Lung (tissue), 12 donors: ENCODE measurements around the gene FASN. TPM values are rescaled to one million over a fixed set of nuclear protein-coding genes. Genes with fewer than 3 reads are reported as not detected.
A peak's percentile ranks its signal among the peaks of the same experiment; 100 is the strongest.

ENCODE experiments used
- ATAC-seq: fragments of 200-7000 bp; cut with Tn5 transposase; one replicate; pipeline ENCODE4 v1.9.1; 2020; ENCODE audit warnings: moderate number of reproducible peaks; ENCODE audit not compliant: insufficient read depth, low FRiP score
- DNase-seq, 3 donors: peaks; one replicate each; pipeline ENCODE4 v3.0.0-alpha.2; 2013 to 2017
- H3K27ac ChIP-seq, 2 donors: one replicate each; pipeline ENCODE4 v1.5.1; 2013; ENCODE audit warnings: mild to moderate bottlenecking in 2 of 2, moderate library complexity in 2 of 2, control low read depth in 1 of 2, inconsistent platforms in 1 of 2, low read depth in 1 of 2, low read length in 1 of 2
- H3K27me3 ChIP-seq, 3 donors: one replicate each; pipeline ENCODE4 v1.5.1; 2013; ENCODE audit warnings: low read length in 2 of 3; ENCODE audit not compliant: control insufficient read depth in 3 of 3, insufficient read depth in 3 of 3
- H3K36me3 ChIP-seq, 4 donors: one replicate each; pipeline ENCODE4 v1.5.1; 2013; ENCODE audit warnings: low read length in 4 of 4, mild to moderate bottlenecking in 1 of 4, moderate library complexity in 1 of 4; ENCODE audit not compliant: control insufficient read depth in 4 of 4, insufficient read depth in 4 of 4
- H3K4me1 ChIP-seq, 5 donors: one replicate each; pipeline ENCODE4 v1.5.1; 2013; ENCODE audit warnings: low read length in 5 of 5, mild to moderate bottlenecking in 2 of 5, moderate library complexity in 1 of 5; ENCODE audit not compliant: control insufficient read depth in 5 of 5, insufficient read depth in 5 of 5
- H3K4me3 ChIP-seq: one replicate; pipeline ENCODE4 v1.5.1; 2013; ENCODE audit warnings: mild to moderate bottlenecking, control low read depth, moderate library complexity
- H3K9ac ChIP-seq, 2 donors: one replicate each; pipeline ENCODE4 v1.5.1; 2013; ENCODE audit warnings: low read length in 2 of 2, control low read depth in 1 of 2; ENCODE audit not compliant: insufficient read depth in 1 of 2
- H3K9me3 ChIP-seq, 4 donors: one replicate each; pipeline ENCODE4 v1.5.1; 2013; ENCODE audit warnings: low read length in 3 of 4, mild to moderate bottlenecking in 1 of 4, moderate library complexity in 1 of 4; ENCODE audit not compliant: control insufficient read depth in 4 of 4, insufficient read depth in 3 of 4
- WGBS, 2 donors: extraction: QIAGEN DNeasy Blood & Tissue Kit; methylation state at CpG; one replicate each; pipeline ENCODE4 v1.1.7; 2013; 5-methylcytosine and 5-hydroxymethylcytosine counted together
- polyA plus RNA-seq, 2 donors: library from polyadenylated mRNA; stranded (reverse); fragments of 200-250 nt; gene quantifications; one replicate each; pipeline ENCODE4 v1.2.1, GENCODE V29; 2013
- total RNA-seq, 2 donors: library from RNA; depleted of rRNA in 1 of 2; stranded (reverse); fragments of >200 nt in 1 of 2; gene quantifications; one replicate each; pipeline ENCODE4 v1.2.1, GENCODE V29; 2014 to 2021
- TF ChIP-seq, protein P1 (sequence below): IDR thresholded peaks from 2 replicates; pipeline ENCODE4 v1.5.1; 2012; ENCODE audit warnings: mild to moderate bottlenecking; ENCODE audit errors: control extremely low read depth, extremely low read depth
- donor health status: control.
- donor health status: control.
- donor health status: Bipolar disorder and iron deficiency.
- donor health status: healthy.
- donor health status: DM: yes; HTN: yes; CAD: no.

Gene FASN
- total and polyA plus RNA-seq, 4 donors: 46.2 to 604 (median 212) TPM

DNA sequence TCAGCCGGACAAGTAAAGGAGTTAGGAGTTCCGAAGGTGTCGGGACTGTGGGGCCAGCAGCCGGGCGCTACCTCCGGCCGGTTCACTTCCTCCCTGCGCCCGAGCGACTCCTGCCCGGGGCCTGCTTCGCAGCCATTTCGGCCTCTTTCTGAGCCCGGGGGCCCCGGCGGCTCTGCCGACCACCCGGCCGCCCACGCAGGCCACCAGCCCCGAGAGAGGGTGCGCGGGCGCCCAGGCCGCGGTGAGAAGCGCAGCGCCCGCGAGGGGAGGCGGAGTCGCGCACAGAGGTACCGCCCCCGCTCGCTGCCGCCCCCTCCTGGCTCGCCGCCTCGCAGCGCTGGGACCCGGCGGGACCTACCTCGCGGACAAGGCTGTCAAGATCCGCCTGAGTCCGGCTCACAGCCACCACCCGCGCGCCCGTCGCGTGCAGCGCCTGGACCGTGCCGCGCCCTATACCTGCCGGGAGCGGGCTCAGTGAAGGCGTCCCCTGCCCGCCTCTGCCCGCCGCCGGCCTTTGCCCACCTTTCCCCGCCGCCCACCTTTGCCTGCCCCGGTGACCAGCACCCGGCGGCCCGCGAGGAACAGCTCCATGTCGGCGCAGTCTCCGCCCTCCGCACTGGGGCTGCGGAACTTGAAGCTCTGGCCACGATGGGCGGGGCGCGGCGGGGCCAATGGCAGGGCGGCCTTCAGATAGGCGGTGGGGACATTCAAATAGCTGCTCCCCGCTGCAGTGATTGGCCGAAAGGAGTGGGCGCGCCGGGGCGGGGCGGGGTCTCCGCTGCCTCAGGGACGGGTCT is 60.7 kb downstream of the FASN start, which contains the start of gene DCXR:
DCXR (minus strand) TSS at position 606 of the 797 bp plus-strand sequence; CDS start at position 591, 15 bp downstream.
- peak within 1 kb of the TSS; percentile 97 to 98 for H3K27ac ChIP-seq
- ATAC-seq: peak; percentile 95
- no peaks in the 10 kb centered on the region for H3K27me3 ChIP-seq
- WGBS, 2 donors: 1% methylated on average over 77 to 92 of the region's 92 CpGs
- H3K9me3 ChIP-seq: no peaks in the 10 kb centered on the region
- H3K36me3 ChIP-seq: peaks cover 0 to 4% (median 0%) of the 10 kb centered on the region in 4 donors
- peak within 1 kb of the TSS; percentile 56 to 63 for H3K9ac ChIP-seq
- TF ChIP-seq, protein P1, sequence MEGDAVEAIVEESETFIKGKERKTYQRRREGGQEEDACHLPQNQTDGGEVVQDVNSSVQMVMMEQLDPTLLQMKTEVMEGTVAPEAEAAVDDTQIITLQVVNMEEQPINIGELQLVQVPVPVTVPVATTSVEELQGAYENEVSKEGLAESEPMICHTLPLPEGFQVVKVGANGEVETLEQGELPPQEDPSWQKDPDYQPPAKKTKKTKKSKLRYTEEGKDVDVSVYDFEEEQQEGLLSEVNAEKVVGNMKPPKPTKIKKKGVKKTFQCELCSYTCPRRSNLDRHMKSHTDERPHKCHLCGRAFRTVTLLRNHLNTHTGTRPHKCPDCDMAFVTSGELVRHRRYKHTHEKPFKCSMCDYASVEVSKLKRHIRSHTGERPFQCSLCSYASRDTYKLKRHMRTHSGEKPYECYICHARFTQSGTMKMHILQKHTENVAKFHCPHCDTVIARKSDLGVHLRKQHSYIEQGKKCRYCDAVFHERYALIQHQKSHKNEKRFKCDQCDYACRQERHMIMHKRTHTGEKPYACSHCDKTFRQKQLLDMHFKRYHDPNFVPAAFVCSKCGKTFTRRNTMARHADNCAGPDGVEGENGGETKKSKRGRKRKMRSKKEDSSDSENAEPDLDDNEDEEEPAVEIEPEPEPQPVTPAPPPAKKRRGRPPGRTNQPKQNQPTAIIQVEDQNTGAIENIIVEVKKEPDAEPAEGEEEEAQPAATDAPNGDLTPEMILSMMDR: peak; percentile 59
- DNase-seq: peak; percentile 97 to 98 (median 97)
- H3K4me3 ChIP-seq: peak within 1 kb of the TSS; percentile 56
- H3K4me1 ChIP-seq: peaks cover 0 to 13% (median 9%) of the 10 kb centered on the region in 5 donors

- no peak for DNase-seq
- H3K4me1 ChIP-seq: peaks cover 0 to 13% (median 9%) of the 10 kb centered on the region in 5 donors
- no peak for ATAC-seq
Observed at GRCh38 chr17:82036634-82037091, 61.4 kb downstream of the FASN start.

GRCh38 chr17:82035956-82036633 is 61.9 kb downstream of the FASN start:
- Histone ChIP-seq H3K36me3 (peaks cover 0 to 4% (median 0%) of the 10 kb centered on the region in 4 donors), H3K9me3 (no peaks in the 10 kb centered on the region), H3K4me3 (no peak overlapping the region), H3K4me1 (peaks cover 0 to 15% (median 9%) of the 10 kb centered on the region in 5 donors), H3K27ac (peak overlapping the region; percentile 97 to 98), H3K27me3 (no peaks in the 10 kb centered on the region), H3K9ac (peak overlapping the region in 1 of 2 donors; percentile 56)
- WGBS, 2 donors: 88 to 90% methylated on average over 18 to 20 of the region's 20 CpGs
- no peak for ATAC-seq
- TF ChIP-seq, protein P1: no peak
- no peak for DNase-seq

More at GRCh38 chr17:82036634-82037091, 61.4 kb downstream of the FASN start:
- 34 to 43% methylated on average over 23 of the region's 23 CpGs for WGBS, 2 donors
- H3K27me3 ChIP-seq: no peaks in the 10 kb centered on the region
- H3K36me3 ChIP-seq: peaks cover 0 to 4% (median 0%) of the 10 kb centered on the region in 4 donors
- H3K9me3 ChIP-seq: no peaks in the 10 kb centered on the region
- peak overlapping the region; percentile 56 for H3K4me3 ChIP-seq
- H3K9ac ChIP-seq: peak overlapping the region; percentile 56 to 63
- TF ChIP-seq, protein P1: no peak
- H3K27ac ChIP-seq: peak overlapping the region; percentile 97 to 98
